Keratinocyte (primary cell): ENCODE results near the gene DCTN5.

ENCODE experiments used
- EZH2 ChIP-seq: IDR thresholded peaks from one replicate; pipeline ENCODE4 v1.6.1; 2012; ENCODE audit warnings: inconsistent platforms, mild to moderate bottlenecking, low read length, moderate library complexity
- TF ChIP-seq, protein P1 (sequence below), 3 experiments: IDR thresholded peaks in 1 of 3; conservative IDR thresholded peaks in 1 of 3; optimal IDR thresholded peaks in 1 of 3; 2 replicates in 2 of 3; 3 replicates in 1 of 3; pipeline versions ENCODE3 to v1.5.1; 2011; ENCODE audit warnings: low read length in 3 of 3, mild to moderate bottlenecking in 3 of 3, moderate library complexity in 2 of 3, control low read depth in 1 of 3, inconsistent platforms in 1 of 3; ENCODE audit not compliant: insufficient read depth in 2 of 3; ENCODE audit errors: extremely low read depth in 1 of 3

DNA sequence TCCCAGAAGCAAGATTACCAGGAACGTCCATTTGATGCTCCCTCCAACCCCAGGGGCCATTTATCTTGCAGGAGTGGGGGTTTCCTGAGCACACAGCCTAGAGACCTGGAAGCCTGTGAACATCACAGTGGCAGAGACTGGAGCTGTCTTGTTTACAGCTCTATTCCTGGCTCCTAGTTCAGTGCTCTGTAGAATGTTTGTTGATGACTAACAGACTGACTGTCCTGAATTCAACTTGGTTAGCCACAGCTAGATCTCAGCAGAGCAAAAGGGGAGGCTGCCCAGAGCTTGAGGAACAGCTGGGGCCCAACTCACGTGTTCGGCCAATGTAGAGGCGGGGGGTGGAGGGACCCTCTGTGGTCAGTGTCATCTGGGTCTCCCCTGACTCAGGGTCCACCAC is 65.2 kb downstream of the DCTN5 start:
- no peak for TF ChIP-seq EZH2
- TF ChIP-seq, protein P1, sequence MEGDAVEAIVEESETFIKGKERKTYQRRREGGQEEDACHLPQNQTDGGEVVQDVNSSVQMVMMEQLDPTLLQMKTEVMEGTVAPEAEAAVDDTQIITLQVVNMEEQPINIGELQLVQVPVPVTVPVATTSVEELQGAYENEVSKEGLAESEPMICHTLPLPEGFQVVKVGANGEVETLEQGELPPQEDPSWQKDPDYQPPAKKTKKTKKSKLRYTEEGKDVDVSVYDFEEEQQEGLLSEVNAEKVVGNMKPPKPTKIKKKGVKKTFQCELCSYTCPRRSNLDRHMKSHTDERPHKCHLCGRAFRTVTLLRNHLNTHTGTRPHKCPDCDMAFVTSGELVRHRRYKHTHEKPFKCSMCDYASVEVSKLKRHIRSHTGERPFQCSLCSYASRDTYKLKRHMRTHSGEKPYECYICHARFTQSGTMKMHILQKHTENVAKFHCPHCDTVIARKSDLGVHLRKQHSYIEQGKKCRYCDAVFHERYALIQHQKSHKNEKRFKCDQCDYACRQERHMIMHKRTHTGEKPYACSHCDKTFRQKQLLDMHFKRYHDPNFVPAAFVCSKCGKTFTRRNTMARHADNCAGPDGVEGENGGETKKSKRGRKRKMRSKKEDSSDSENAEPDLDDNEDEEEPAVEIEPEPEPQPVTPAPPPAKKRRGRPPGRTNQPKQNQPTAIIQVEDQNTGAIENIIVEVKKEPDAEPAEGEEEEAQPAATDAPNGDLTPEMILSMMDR (optimal IDR thresholded peaks at IDR 0.05 in 1 of 3, IDR thresholded peaks at IDR 0.05 in 1 of 3, conservative IDR thresholded peaks at IDR 0.05 in 1 of 3; ENCODE audit: extremely low read depth in 1 of 3, insufficient read depth in 2 of 3, low read length in 3 of 3), result no peak
